ENCODE measurements around the gene IGFBP6. TPM values are rescaled to one million over a fixed set of nuclear protein-coding genes. Genes with fewer than 3 reads are reported as not detected.

Gene IGFBP6
- total RNA-seq, 1 experiment from 2014 or later, result 4.2 TPM

DNA sequence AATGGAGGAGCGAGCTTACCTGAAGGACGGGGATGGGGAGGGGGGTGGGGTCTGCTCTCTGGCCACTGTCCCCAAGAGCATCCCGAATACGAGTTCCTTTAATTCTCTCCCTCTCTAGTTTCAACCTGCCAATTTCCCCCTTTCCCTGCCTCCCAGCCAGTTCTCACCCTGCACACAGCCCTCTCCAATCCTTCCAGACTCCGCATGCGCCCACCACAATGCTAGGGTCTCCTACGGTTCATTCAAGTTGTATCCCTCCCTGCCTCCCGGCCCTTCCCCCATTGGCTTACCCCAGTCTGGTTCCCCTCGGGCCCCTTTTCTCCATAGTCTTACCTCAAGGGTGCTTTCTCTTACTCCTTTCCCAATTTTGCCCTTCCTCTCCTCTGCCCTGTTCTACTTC is 708 bp upstream of the IGFBP6 start:
- Histone ChIP-seq H3K9ac (ENCODE audit: extremely low read depth, insufficient read length, low read length) (no peak overlapping the region), H3K4ac (ENCODE audit: low read depth, low read length) (no peak overlapping the region), H4K5ac (ENCODE audit: insufficient read length, low read depth, low read length) (no peak overlapping the region), H3K79me2 (ENCODE audit: insufficient read depth, low read length) (no peaks in the 10 kb centered on the region), H2BK5ac (ENCODE audit: insufficient read length, low read length) (no peak overlapping the region), H3K23ac (ENCODE audit: insufficient read length, low read depth, low read length) (no peak overlapping the region), H3K23me2 (ENCODE audit: insufficient read length, low read depth, low read length, poor library complexity, severe bottlenecking) (peaks cover 24% of the 10 kb centered on the region), H3K4me1 (ENCODE audit: insufficient read depth, low read length) (peaks cover 6% of the 10 kb centered on the region; the same call in 1 of the 2 replicates), H3K14ac (ENCODE audit: insufficient read depth, low read length) (no peak overlapping the region), H3K27me3 (ENCODE audit: insufficient read depth, low read length) (no peaks in the 10 kb centered on the region; the same call in 1 of the 2 replicates), H3K79me1 (ENCODE audit: insufficient read depth, low read depth, low read length, poor library complexity, severe bottlenecking) (no peaks in the 10 kb centered on the region), H4K91ac (ENCODE audit: insufficient read length, low read depth, low read length) (no peak overlapping the region), H3K27ac (ENCODE audit: insufficient read length, low read depth, low read length) (no peak overlapping the region), H2BK15ac (ENCODE audit: low read depth, low read length) (no peak overlapping the region), H4K20me1 (ENCODE audit: control insufficient read depth, insufficient read depth, insufficient read length) (no peaks in the 10 kb centered on the region), H3K18ac (ENCODE audit: insufficient read length, low read depth, low read length) (no peak overlapping the region), H3T11ph (ENCODE audit: low read length) (no peak overlapping the region), H3K9me3 (ENCODE audit: control insufficient read depth, low read depth, low read length) (no peaks in the 10 kb centered on the region), H2AK5ac (ENCODE audit: insufficient read length, low read length) (no peak overlapping the region), H2AFZ (ENCODE audit: low read length) (no peak overlapping the region), H4K8ac (replicated peaks; ENCODE audit: insufficient read length, low read depth, low read length) (no peak overlapping the region), H2BK20ac (ENCODE audit: low read depth, low read length, poor library complexity, severe bottlenecking) (no peak overlapping the region), H2BK120ac (ENCODE audit: low read depth, low read length, poor library complexity, severe bottlenecking) (no peak overlapping the region), H2BK12ac (ENCODE audit: insufficient read length, low read depth, low read length) (no peak overlapping the region), H3K56ac (ENCODE audit: insufficient read length, low read depth, low read length) (no peak overlapping the region), H3K4me2 (ENCODE audit: insufficient read depth, insufficient read length, low read length) (peak overlapping the region; percentile 98)
- peak overlapping the region; percentile 68 to 91 for H3K4me3 Mint-ChIP-seq
- H3K4me1 Mint-ChIP-seq, result peaks cover 27 to 39% of the 10 kb centered on the region in 2 experiments
- TF ChIP-seq, protein P1, sequence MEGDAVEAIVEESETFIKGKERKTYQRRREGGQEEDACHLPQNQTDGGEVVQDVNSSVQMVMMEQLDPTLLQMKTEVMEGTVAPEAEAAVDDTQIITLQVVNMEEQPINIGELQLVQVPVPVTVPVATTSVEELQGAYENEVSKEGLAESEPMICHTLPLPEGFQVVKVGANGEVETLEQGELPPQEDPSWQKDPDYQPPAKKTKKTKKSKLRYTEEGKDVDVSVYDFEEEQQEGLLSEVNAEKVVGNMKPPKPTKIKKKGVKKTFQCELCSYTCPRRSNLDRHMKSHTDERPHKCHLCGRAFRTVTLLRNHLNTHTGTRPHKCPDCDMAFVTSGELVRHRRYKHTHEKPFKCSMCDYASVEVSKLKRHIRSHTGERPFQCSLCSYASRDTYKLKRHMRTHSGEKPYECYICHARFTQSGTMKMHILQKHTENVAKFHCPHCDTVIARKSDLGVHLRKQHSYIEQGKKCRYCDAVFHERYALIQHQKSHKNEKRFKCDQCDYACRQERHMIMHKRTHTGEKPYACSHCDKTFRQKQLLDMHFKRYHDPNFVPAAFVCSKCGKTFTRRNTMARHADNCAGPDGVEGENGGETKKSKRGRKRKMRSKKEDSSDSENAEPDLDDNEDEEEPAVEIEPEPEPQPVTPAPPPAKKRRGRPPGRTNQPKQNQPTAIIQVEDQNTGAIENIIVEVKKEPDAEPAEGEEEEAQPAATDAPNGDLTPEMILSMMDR (conservative IDR thresholded peaks at IDR 0.05), result no peak
- H3K27me3 Mint-ChIP-seq (ENCODE audit: low read depth), result peaks cover 74% of the 10 kb centered on the region
- no CpG with 5 or more reads among the region's 9 CpGs for WGBS (ENCODE audit: extremely low coverage, insufficient read length, low lambda C conversion rate)
- H3K36me3 Mint-ChIP-seq (ENCODE audit: insufficient read depth in 1 of 3, low read depth in 3 of 3), result no peaks in the 10 kb centered on the region; a peak in 1 of 7 replicates
- peaks cover 0 to 3% of the 10 kb centered on the region in 2 experiments; a peak in 1 of 5 replicates for H3K9me3 Mint-ChIP-seq
- DNase-seq, result no peak
- no peak overlapping the region; a peak in 1 of 7 replicates for H3K27ac Mint-ChIP-seq
